ENCODE data around the gene WARS2. TPM values are rescaled to one million over a fixed set of nuclear protein-coding genes. Genes with fewer than 3 reads are reported as not detected.
A peak's percentile ranks its signal among the peaks of the same experiment; 100 is the strongest.

The WARS2 gene
- total and polyA plus RNA-seq, 4 donors: 4.6 to 33.2 (median 11.3) TPM

DNA sequence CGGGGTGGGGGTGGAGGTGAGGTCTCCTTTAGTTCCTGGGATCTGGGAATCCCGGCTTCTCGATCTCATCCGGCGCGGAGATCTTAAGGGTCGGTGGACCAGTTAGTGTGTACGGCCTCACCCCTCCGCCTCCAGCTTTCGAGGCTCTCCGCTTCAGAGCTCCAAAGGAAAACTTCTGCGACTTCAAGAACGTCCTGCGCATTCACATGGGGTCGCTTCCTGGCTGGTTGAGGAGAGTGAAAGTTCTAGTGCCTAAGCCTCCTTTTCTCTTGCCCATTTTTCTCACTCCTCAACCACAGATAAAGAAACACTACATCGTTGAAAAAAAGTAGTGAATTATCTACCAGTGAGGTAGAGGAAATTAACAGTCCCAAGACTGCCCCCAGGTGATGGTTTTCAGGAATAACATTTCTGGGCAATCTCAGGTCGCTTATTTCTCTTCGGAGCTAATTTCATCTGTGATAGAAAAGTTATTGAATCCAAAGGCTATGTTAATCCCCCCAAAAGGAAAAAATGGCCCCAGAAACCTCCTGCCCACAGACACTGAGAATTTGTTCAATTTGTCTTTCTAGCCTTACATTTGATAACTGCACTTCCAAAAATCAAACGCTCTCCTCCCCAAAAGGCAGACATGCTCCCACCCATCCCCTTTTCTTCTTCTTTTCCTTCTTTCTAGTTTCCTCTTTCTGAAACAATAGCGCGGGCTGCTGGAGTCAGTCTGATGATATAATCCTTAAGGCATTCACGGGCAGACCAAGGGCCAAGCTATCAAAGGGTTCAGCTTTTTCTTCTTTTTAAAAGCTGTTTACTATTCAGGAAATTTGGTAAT lies 131.8 kb downstream of the WARS2 start:
- peak; percentile 60 for ATAC-seq (ENCODE audit: insufficient read depth, low FRiP score)
- H3K36me3 ChIP-seq (ENCODE audit: control insufficient read depth in 4 of 4, insufficient read depth in 4 of 4, low read length in 4 of 4): no peaks in the 10 kb centered on the region
- peak; percentile 65 to 85 (median 82) for DNase-seq
- no peak overlapping the region for H3K9ac ChIP-seq (ENCODE audit: insufficient read depth in 1 of 2, low read length in 2 of 2)
- 2 to 4% methylated on average over 22 of the region's 22 CpGs for WGBS, 2 donors
- TF ChIP-seq, protein P1, sequence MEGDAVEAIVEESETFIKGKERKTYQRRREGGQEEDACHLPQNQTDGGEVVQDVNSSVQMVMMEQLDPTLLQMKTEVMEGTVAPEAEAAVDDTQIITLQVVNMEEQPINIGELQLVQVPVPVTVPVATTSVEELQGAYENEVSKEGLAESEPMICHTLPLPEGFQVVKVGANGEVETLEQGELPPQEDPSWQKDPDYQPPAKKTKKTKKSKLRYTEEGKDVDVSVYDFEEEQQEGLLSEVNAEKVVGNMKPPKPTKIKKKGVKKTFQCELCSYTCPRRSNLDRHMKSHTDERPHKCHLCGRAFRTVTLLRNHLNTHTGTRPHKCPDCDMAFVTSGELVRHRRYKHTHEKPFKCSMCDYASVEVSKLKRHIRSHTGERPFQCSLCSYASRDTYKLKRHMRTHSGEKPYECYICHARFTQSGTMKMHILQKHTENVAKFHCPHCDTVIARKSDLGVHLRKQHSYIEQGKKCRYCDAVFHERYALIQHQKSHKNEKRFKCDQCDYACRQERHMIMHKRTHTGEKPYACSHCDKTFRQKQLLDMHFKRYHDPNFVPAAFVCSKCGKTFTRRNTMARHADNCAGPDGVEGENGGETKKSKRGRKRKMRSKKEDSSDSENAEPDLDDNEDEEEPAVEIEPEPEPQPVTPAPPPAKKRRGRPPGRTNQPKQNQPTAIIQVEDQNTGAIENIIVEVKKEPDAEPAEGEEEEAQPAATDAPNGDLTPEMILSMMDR (IDR thresholded peaks at IDR 0.05; ENCODE audit: control extremely low read depth, extremely low read depth): peak; percentile 5
- H3K4me1 ChIP-seq (ENCODE audit: control insufficient read depth in 5 of 5, insufficient read depth in 5 of 5, low read length in 5 of 5): peaks cover 0 to 16% (median 3%) of the 10 kb centered on the region in 5 donors
- H3K27ac ChIP-seq (ENCODE audit: low read depth in 1 of 2, low read length in 1 of 2): no peak overlapping the region
- peaks cover 0 to 13% (median 0%) of the 10 kb centered on the region in 4 donors for H3K9me3 ChIP-seq (ENCODE audit: control insufficient read depth in 4 of 4, insufficient read depth in 3 of 4, low read length in 3 of 4)
- H3K27me3 ChIP-seq (ENCODE audit: control insufficient read depth in 3 of 3, insufficient read depth in 3 of 3, low read length in 2 of 3): peaks cover 10 to 85% (median 61%) of the 10 kb centered on the region in 3 donors
- no peak overlapping the region for H3K4me3 ChIP-seq

DNA sequence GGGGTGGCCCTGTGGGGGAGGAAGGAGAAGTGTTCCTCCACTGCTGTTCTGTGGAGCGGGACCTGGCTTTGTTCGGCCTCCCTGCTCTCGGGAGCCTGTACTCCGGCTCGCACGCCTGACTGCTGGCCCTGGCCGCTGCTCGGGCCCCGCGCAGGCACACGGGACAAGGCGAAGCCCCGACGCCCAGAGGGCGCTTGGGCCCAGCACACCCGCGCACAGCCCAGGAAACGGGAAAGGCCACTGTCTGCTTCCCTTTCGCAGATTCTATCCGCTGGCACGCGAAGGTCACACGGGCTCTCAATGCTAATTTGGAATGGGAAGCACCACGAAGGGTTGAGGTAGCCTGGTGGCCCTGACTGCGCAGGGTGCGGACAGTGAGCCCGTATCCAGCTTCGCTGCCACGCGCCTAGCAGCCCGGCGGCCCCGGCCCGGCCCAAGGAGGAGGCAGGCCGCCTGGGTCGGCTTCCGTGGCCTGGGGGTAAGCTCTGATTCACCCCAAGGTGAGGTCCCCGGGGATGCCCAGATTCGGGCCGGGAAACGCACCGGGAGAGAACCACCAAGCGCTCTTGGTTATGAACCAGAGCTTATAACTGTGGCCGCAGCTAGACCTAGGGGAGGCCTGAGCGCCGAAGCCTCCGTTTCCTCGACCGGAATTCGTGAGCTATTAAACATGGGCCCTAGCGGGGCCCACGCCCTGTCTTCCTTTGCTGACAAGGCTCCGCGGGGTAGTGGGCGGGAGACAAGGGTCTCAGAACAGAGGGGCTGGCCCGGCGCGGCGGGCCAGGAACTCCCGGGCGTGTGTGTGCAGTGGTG lies 132.6 kb downstream of the WARS2 start:
- DNase-seq: peak in 2 of 3 donors; percentile 23 to 30

DNA sequence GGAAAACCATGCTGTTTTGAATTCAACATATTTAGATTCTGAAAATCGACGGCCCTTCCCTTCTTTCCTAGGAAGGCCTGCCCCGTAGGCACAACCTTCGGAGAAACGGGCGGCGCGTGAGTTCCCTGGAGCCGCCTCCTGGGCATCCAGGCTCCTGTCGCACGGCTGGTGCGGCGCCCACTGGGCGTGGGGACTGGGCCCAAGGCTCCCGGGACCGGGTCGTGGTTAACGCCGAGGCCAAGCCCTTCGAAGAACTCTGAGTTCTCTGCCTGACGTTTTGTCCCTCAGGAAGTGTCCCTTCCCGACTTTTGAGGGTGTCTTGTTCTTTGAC lies 133.1 kb downstream of the WARS2 start:
- 8% methylated on average over 22 of the region's 22 CpGs for WGBS, 2 donors

More for the DNA sequence above, 132.6 kb downstream of the WARS2 start:
- TF ChIP-seq, protein P1 (IDR thresholded peaks at IDR 0.05; ENCODE audit: control extremely low read depth, extremely low read depth): no peak
- 3 to 5% methylated on average over 61 of the region's 61 CpGs for WGBS, 2 donors
- Histone ChIP-seq H3K36me3 (ENCODE audit: control insufficient read depth in 4 of 4, insufficient read depth in 4 of 4, low read length in 4 of 4) (no peaks in the 10 kb centered on the region), H3K9ac (ENCODE audit: insufficient read depth in 1 of 2, low read length in 2 of 2) (no peak overlapping the region), H3K4me1 (ENCODE audit: control insufficient read depth in 5 of 5, insufficient read depth in 5 of 5, low read length in 5 of 5) (peaks cover 0 to 16% (median 3%) of the 10 kb centered on the region in 5 donors), H3K27me3 (ENCODE audit: control insufficient read depth in 3 of 3, insufficient read depth in 3 of 3, low read length in 2 of 3) (peaks cover 10 to 92% (median 68%) of the 10 kb centered on the region in 3 donors), H3K27ac (ENCODE audit: low read depth in 1 of 2, low read length in 1 of 2) (no peak overlapping the region), H3K4me3 (no peak overlapping the region), H3K9me3 (ENCODE audit: control insufficient read depth in 4 of 4, insufficient read depth in 3 of 4, low read length in 3 of 4) (peaks cover 0 to 15% (median 0%) of the 10 kb centered on the region in 4 donors)
- ATAC-seq (ENCODE audit: insufficient read depth, low FRiP score): peak; percentile 43

More for the DNA sequence above, 133.1 kb downstream of the WARS2 start:
- H3K27ac ChIP-seq (ENCODE audit: low read depth in 1 of 2, low read length in 1 of 2): no peak overlapping the region
- peaks cover 0 to 16% (median 3%) of the 10 kb centered on the region in 5 donors for H3K4me1 ChIP-seq (ENCODE audit: control insufficient read depth in 5 of 5, insufficient read depth in 5 of 5, low read length in 5 of 5)
- H3K4me3 ChIP-seq: no peak overlapping the region
- DNase-seq (no peak), ATAC-seq (ENCODE audit: insufficient read depth, low FRiP score) (no peak)
- H3K9me3 ChIP-seq (ENCODE audit: control insufficient read depth in 4 of 4, insufficient read depth in 3 of 4, low read length in 3 of 4): peaks cover 0 to 15% (median 0%) of the 10 kb centered on the region in 4 donors
- TF ChIP-seq, protein P1 (IDR thresholded peaks at IDR 0.05; ENCODE audit: control extremely low read depth, extremely low read depth): no peak
- no peaks in the 10 kb centered on the region for H3K36me3 ChIP-seq (ENCODE audit: control insufficient read depth in 4 of 4, insufficient read depth in 4 of 4, low read length in 4 of 4)
- H3K27me3 ChIP-seq (ENCODE audit: control insufficient read depth in 3 of 3, insufficient read depth in 3 of 3, low read length in 2 of 3): peaks cover 10 to 96% (median 74%) of the 10 kb centered on the region in 3 donors
- no peak overlapping the region for H3K9ac ChIP-seq (ENCODE audit: insufficient read depth in 1 of 2, low read length in 2 of 2)
